ENCODE measurements around the gene FHOD1.

The FHOD1 gene

GRCh38 chr16:67248401-67249177 lies 1.3 kb upstream of the FHOD1 start, which contains the start of gene SLC9A5:
TSS of gene SLC9A5 (plus strand) at chr16:67248979. CDS start at chr16:67249015, 36 bp downstream.
- CTCF ChIA-PET = interaction anchor here (0.7 to 2.3 kb wide), 5 partner anchors 11 to 168 kb away, joined by 3 to 7 read pairs (median 3); no protein-coding TSS in a partner anchor
- H3K4me3 ChIP-seq (ENCODE audit: low read depth, low read length) = peak within 1 kb of the TSS; percentile 36
- H3K36me3 ChIP-seq (ENCODE audit: control insufficient read depth in 2 of 2, insufficient read depth in 1 of 2, low read length in 2 of 2) = peaks cover 0 to 8% of the 10 kb centered on the region in 2 experiments; a peak in 1 of 3 replicates
- peaks cover 9% of the 10 kb centered on the region; the same call in 1 of the 2 replicates for H3K4me1 ChIP-seq (ENCODE audit: control insufficient read depth, insufficient read depth, low read length)
- H3K27ac ChIP-seq (ENCODE audit: extremely low read depth, low read depth, low read length) = peak within 1 kb of the TSS; percentile 26; the same call in 1 of the 2 replicates
- POLR2A ChIA-PET = interaction anchor here (0.8 to 7.4 kb wide), 6 partner anchors 12 to 233 kb away, joined by 3 to 109 read pairs (median 6); partner anchors contain the start of genes ATP6V0D1 and TMEM208
- no peaks in the 10 kb centered on the region for H3K9me3 ChIP-seq (ENCODE audit: control insufficient read depth, insufficient read depth, low read depth, low read length)
- TF ChIP-seq ZBTB1 (tag by site-specific recombination; IDR thresholded peaks at IDR 0.05) = no peak
- TF ChIP-seq SETDB1 (IDR thresholded peaks at IDR 0.05; ENCODE audit: insufficient read length, low read length) = no peak
- peak; percentile 63 for TF ChIP-seq ZFHX2 (tag by site-specific recombination; conservative IDR thresholded peaks at IDR 0.05)
- TF ChIP-seq, protein P1, sequence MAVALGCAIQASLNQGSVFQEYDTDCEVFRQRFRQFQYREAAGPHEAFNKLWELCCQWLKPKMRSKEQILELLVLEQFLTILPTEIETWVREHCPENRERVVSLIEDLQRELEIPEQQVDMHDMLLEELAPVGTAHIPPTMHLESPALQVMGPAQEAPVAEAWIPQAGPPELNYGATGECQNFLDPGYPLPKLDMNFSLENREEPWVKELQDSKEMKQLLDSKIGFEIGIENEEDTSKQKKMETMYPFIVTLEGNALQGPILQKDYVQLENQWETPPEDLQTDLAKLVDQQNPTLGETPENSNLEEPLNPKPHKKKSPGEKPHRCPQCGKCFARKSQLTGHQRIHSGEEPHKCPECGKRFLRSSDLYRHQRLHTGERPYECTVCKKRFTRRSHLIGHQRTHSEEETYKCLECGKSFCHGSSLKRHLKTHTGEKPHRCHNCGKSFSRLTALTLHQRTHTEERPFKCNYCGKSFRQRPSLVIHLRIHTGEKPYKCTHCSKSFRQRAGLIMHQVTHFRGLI (tag by site-specific recombination; IDR thresholded peaks at IDR 0.05) = no peak
- TF ChIP-seq, protein P2, sequence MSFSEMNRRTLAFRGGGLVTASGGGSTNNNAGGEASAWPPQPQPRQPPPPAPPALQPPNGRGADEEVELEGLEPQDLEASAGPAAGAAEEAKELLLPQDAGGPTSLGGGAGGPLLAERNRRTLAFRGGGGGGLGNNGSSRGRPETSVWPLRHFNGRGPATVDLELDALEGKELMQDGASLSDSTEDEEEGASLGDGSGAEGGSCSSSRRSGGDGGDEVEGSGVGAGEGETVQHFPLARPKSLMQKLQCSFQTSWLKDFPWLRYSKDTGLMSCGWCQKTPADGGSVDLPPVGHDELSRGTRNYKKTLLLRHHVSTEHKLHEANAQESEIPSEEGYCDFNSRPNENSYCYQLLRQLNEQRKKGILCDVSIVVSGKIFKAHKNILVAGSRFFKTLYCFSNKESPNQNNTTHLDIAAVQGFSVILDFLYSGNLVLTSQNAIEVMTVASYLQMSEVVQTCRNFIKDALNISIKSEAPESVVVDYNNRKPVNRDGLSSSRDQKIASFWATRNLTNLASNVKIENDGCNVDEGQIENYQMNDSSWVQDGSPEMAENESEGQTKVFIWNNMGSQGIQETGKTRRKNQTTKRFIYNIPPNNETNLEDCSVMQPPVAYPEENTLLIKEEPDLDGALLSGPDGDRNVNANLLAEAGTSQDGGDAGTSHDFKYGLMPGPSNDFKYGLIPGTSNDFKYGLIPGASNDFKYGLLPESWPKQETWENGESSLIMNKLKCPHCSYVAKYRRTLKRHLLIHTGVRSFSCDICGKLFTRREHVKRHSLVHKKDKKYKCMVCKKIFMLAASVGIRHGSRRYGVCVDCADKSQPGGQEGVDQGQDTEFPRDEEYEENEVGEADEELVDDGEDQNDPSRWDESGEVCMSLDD (tag by site-specific recombination; IDR thresholded peaks at IDR 0.05) = peak; percentile 62
- TF ChIP-seq ZNF571 (tag by site-specific recombination; IDR thresholded peaks at IDR 0.05) = no peak
- TF ChIP-seq ZBTB48 (tag by site-specific recombination; IDR thresholded peaks at IDR 0.05) = peak; percentile 26; the same call in 1 of the 2 replicates
- no peak for TF ChIP-seq ZNF48 (tag by site-specific recombination; IDR thresholded peaks at IDR 0.05)
- TF ChIP-seq ZNF610 (tag by site-specific recombination; IDR thresholded peaks at IDR 0.05; ENCODE audit: borderline replicate concordance) = peak; percentile 83; the same call in 1 of the 2 replicates
- no peak for TF ChIP-seq ZNF223 (tag by site-specific recombination; IDR thresholded peaks at IDR 0.05)
- peak; percentile 59; the same call in 1 of the 2 replicates for TF ChIP-seq KLF8 (tag by site-specific recombination; IDR thresholded peaks at IDR 0.05)
- TF ChIP-seq ZNF335 (tag by site-specific recombination; conservative IDR thresholded peaks at IDR 0.05) = peak; percentile 28; the same call in 1 of the 2 replicates
- 0 out of 2 replicates have a peak, but pooled peaks have one; percentile 11 for TF ChIP-seq ZNF629 (tag by site-specific recombination; IDR thresholded peaks at IDR 0.05)
- TF ChIP-seq ZBTB44 (tag by site-specific recombination; IDR thresholded peaks at IDR 0.05) = no peak
- no peak for TF ChIP-seq ZNF366 (tag by site-specific recombination; conservative IDR thresholded peaks at IDR 0.05)
- TF ChIP-seq, protein P3, sequence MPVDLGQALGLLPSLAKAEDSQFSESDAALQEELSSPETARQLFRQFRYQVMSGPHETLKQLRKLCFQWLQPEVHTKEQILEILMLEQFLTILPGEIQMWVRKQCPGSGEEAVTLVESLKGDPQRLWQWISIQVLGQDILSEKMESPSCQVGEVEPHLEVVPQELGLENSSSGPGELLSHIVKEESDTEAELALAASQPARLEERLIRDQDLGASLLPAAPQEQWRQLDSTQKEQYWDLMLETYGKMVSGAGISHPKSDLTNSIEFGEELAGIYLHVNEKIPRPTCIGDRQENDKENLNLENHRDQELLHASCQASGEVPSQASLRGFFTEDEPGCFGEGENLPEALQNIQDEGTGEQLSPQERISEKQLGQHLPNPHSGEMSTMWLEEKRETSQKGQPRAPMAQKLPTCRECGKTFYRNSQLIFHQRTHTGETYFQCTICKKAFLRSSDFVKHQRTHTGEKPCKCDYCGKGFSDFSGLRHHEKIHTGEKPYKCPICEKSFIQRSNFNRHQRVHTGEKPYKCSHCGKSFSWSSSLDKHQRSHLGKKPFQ (tag by site-specific recombination; IDR thresholded peaks at IDR 0.05) = no peak
- no peak for TF ChIP-seq ZNF2 (tag by site-specific recombination; IDR thresholded peaks at IDR 0.05)
- TF ChIP-seq ZNF132 (tag by site-specific recombination; IDR thresholded peaks at IDR 0.05; ENCODE audit: borderline replicate concordance) = no peak
- TF ChIP-seq, protein P4, sequence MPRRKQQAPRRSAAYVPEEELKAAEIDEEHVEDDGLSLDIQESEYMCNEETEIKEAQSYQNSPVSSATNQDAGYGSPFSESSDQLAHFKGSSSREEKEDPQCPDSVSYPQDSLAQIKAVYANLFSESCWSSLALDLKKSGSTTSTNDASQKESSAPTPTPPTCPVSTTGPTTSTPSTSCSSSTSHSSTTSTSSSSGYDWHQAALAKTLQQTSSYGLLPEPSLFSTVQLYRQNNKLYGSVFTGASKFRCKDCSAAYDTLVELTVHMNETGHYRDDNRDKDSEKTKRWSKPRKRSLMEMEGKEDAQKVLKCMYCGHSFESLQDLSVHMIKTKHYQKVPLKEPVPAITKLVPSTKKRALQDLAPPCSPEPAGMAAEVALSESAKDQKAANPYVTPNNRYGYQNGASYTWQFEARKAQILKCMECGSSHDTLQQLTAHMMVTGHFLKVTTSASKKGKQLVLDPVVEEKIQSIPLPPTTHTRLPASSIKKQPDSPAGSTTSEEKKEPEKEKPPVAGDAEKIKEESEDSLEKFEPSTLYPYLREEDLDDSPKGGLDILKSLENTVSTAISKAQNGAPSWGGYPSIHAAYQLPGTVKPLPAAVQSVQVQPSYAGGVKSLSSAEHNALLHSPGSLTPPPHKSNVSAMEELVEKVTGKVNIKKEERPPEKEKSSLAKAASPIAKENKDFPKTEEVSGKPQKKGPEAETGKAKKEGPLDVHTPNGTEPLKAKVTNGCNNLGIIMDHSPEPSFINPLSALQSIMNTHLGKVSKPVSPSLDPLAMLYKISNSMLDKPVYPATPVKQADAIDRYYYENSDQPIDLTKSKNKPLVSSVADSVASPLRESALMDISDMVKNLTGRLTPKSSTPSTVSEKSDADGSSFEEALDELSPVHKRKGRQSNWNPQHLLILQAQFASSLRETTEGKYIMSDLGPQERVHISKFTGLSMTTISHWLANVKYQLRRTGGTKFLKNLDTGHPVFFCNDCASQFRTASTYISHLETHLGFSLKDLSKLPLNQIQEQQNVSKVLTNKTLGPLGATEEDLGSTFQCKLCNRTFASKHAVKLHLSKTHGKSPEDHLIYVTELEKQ (tag by site-specific recombination; IDR thresholded peaks at IDR 0.05; ENCODE audit: borderline replicate concordance) = no peak
- TF ChIP-seq ZNF341 (tag by site-specific recombination; IDR thresholded peaks at IDR 0.05; ENCODE audit: low read depth) = peak; percentile 49
- no peak for TF ChIP-seq ZNF747 (tag by site-specific recombination; IDR thresholded peaks at IDR 0.05)
- peak; percentile 76 for TF ChIP-seq ZNF398 (tag by site-specific recombination; IDR thresholded peaks at IDR 0.05)
- TF ChIP-seq, protein P5, sequence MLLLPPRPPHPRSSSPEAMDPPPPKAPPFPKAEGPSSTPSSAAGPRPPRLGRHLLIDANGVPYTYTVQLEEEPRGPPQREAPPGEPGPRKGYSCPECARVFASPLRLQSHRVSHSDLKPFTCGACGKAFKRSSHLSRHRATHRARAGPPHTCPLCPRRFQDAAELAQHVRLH (tag by site-specific recombination; IDR thresholded peaks at IDR 0.05) = no peak

All from HEK293 (cell line).